HG03521 (cell line): ENCODE results near the gene IFT122.
"Not testable (repeated sequence)": the region's sequence is repeated elsewhere in the genome, so short reads cannot be mapped to it uniquely, and the experiment has no call there.

Source experiments
- ATAC-seq: cut with Tn5 transposase; IDR thresholded peaks from one replicate; pipeline ENCODE4 v1.9.1; 2021; ENCODE audit warnings: mild to moderate bottlenecking, moderate library complexity; ENCODE audit not compliant: unreplicated experiment

The IFT122 gene, protein sequence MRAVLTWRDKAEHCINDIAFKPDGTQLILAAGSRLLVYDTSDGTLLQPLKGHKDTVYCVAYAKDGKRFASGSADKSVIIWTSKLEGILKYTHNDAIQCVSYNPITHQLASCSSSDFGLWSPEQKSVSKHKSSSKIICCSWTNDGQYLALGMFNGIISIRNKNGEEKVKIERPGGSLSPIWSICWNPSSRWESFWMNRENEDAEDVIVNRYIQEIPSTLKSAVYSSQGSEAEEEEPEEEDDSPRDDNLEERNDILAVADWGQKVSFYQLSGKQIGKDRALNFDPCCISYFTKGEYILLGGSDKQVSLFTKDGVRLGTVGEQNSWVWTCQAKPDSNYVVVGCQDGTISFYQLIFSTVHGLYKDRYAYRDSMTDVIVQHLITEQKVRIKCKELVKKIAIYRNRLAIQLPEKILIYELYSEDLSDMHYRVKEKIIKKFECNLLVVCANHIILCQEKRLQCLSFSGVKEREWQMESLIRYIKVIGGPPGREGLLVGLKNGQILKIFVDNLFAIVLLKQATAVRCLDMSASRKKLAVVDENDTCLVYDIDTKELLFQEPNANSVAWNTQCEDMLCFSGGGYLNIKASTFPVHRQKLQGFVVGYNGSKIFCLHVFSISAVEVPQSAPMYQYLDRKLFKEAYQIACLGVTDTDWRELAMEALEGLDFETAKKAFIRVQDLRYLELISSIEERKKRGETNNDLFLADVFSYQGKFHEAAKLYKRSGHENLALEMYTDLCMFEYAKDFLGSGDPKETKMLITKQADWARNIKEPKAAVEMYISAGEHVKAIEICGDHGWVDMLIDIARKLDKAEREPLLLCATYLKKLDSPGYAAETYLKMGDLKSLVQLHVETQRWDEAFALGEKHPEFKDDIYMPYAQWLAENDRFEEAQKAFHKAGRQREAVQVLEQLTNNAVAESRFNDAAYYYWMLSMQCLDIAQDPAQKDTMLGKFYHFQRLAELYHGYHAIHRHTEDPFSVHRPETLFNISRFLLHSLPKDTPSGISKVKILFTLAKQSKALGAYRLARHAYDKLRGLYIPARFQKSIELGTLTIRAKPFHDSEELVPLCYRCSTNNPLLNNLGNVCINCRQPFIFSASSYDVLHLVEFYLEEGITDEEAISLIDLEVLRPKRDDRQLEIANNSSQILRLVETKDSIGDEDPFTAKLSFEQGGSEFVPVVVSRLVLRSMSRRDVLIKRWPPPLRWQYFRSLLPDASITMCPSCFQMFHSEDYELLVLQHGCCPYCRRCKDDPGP

DNA sequence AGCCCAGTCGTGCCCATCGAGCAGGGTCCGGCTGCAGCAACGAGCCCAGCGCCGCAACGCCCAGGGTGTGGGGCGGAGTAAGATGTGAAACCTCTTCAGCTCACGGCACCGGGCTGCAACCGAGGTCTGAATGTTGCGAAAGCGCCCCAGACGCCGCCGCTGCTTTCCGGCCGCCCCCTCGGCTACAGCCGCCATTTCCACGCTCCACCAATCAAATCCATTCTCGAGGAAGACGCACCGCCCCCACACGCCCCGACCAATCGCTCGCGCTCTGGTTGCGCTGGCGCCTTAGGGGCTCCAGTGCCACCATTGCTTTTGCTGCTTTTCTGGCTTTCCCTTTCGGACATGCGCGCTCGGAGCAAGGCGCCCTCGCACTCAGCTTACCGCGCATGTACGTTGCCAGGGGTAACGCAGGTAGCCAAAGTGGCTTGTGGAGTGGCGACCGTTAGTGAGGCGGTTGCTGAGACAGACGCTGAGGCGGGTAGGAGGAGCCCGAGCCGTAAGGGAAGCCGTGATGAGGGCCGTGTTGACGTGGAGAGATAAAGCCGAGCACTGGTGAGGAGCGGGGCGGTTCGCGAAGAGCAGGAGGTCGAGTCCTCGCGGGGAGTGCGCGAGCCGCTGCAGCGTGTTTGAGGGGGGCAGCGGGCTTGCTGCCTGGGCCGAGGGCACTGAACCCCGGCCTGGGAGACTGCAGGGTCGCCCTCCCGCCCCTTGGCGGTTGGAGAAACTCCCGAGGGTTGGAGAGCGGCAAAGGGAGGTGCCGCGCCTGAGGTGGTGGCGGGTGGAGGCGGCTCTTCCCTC lies at the start of gene IFT122, which contains the start of gene MBD4:
Gene IFT122, plus strand, starts transcription at position 408 of the 801 bp plus-strand sequence. Its CDS starts 107 bp downstream, at position 515.
Gene MBD4, minus strand, starts transcription at position 132 of the 801 bp plus-strand sequence. Its CDS starts 115 bp downstream, at position 17.
- ATAC-seq = peak; percentile 85

- not testable (repeated sequence) for ATAC-seq
These were observed 48.4 kb upstream of the IFT122 start for GRCh38 chr3:129391583-129391982.

DNA sequence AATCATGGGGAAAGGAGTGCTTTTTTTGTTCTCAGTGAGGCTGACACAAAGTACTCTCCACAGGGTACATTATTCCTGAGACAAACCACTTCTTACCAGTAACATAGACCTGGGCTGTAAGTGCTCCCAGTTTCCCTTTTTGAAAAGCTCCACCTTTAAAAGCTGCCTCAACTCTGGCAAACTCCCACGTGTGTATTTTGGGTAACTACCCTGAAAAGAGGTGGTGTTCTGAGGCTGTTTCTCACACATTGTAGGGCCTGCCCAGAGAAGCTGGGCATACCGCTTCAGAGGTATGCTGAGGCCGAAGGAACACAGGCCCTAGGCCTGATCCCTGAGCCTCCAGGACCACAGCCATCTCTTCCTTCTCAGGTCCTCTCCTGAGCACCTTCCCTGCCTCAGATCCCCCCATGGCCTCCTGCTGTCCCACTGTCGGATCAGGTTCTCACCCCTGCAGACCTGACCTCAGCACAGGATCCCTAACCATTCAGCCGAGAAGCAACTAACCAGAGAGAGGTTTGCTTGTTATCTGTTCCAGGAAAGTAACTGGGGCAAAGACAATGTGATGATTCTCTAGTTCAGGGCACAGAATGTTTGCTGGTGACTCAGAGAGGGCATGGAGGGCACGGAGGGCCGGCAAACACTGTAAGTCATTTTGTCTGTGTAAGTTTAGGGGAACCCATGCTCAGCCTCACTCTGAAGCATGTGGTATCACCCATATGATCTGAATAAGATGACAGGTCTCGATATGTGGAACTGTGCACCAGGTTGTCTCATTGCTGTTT lies 47.7 kb upstream of the IFT122 start:
- not testable (repeated sequence) for ATAC-seq

DNA sequence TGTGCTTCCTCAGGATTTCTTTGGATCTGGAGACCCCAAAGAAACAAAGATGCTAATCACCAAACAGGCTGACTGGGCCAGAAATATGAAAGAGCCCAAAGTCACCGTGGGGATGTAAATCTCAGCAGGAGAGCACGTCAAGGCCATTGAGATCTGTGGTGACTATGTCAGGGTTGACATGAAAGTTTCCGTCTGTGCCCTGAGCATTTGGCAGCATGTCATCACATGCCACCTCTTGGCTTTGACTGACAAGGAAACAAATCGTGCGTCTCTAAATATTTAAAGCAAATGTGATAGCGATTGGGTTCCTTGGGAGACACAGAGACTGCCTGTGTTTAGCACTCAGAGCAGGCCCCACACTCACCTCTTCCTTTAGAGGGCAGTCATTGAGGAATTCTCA lies 46.8 kb upstream of the IFT122 start:
- no peak for ATAC-seq

GRCh38 chr3:129393760-129394564 lies 46.1 kb upstream of the IFT122 start:
- not testable (repeated sequence) for ATAC-seq

DNA sequence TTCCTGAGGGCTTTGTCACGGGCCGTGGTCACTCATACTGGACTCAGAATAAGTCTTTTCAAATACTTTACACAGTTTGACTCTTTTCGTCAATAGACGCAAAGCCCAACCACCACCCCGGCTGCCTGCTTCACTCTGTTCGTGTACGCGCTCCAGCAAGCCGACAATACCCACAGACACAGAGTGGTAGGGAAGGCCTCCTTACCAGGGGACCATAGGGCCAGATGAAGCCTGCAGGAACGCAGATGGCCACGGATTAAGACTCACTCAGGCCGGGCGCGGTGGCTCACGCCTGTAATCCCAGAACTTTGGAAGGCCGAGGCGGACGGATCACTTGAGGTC lies 41.2 kb upstream of the IFT122 start:
- peak; percentile 20 for ATAC-seq

GRCh38 chr3:129399145-129399894 lies 40.7 kb upstream of the IFT122 start:
- peak; percentile 71 for ATAC-seq

DNA sequence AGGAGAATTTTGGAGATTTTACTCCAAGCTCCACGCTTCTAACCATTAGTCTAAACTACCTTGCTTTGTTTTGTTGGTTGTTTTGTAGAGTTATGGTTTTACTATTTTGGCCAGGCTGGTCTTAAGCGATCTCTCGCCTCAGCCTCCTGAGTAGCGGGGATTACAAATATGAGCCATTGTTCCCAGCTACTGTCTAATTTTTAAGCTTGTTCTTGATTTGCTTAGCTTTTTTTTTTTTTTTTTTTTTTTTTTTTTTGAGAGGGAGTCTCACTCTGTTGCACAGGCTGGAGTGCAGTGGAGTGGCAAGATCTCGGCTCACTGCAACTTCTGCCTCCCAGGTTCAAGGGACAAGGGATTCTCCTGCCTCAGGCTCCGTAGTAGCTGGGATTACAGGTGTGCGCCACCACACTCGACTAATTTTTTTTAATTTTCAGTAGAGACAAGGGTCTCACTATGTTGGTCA lies 40.1 kb upstream of the IFT122 start:
- no peak for ATAC-seq

DNA sequence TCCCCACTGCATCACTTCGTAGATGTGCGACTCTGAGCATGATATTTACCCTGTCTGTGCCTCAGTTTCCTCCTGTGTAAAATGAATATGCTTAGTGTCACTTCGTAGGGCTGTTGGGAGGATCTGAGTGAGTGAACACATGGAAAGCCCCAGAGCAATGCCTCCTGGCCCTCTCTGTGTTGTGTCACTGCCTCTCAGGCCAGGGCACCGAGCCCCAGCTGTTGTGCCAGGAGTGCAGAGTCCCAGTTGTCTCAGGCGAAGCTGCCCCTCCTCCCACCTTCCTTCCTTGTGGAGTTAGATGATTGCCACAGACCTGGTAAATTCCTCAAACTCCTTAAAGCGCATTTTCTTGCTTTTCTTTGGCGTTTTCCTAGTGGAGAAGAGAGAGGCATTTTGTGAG lies 37.8 kb upstream of the IFT122 start:
- no peak for ATAC-seq

DNA sequence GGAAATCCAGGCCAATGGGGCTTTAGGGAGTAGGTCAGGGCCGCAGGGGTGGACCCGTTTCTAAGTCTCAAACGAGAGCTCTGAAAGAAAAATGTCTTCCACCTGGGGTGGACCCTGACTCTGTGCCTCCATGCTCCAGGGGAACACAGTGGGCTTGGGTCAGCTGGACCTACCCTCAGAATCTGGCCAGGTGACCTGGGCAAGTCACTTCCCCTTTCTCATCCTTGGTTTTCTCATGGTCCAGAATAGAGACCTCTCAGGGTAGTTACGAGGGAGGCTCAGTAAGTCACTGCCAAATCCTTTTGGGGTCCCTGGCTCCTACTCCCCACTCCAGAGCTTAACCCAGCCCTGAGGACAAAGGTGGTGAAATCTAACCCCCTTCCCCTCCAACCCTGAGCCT lies 37.4 kb upstream of the IFT122 start:
- no peak for ATAC-seq

DNA sequence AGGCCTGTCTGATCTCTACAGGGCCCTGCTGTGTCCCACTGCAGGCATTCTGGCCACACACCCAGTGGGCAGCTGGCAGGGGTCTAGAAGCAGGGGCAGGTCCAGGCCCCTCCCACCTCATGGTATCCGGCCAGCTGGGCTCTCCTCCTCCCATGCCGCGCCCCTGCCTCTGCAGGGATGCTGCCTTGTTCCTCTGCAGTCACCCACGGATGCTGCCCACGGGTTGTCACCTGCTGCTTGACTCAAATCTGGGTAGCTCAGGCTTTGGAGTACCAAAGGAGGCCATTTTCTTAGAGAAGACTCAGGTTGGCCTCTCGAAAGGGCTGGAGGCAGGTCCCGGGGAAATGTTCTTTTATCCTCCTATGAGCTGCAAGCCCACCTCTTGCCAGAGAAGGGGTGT lies 36.6 kb upstream of the IFT122 start:
- no peak for ATAC-seq

GRCh38 chr3:129404130-129404529 lies 35.9 kb upstream of the IFT122 start:
- no peak for ATAC-seq

GRCh38 chr3:129404610-129405009 lies 35.4 kb upstream of the IFT122 start:
- no peak for ATAC-seq

GRCh38 chr3:129409541-129409940 lies 30.5 kb upstream of the IFT122 start:
- no peak for ATAC-seq

- ATAC-seq = no peak
These were observed 29.1 kb upstream of the IFT122 start for GRCh38 chr3:129410971-129411370.

GRCh38 chr3:129412542-129413198 lies 27.4 kb upstream of the IFT122 start:
- no peak for ATAC-seq

- ATAC-seq = not testable (repeated sequence)
These were observed 26.8 kb upstream of the IFT122 start for GRCh38 chr3:129413238-129413637.
